ENCODE results near the gene E2F4. TPM values are rescaled to one million over a fixed set of nuclear protein-coding genes. Genes with fewer than 3 reads are reported as not detected.

The E2F4 gene
- total and polyA plus RNA-seq, 2 of the 13 experiments (the other 11 are each of a cell fraction or from before 2014, with no cell fraction given), result 84.8 to 91.2 TPM

DNA sequence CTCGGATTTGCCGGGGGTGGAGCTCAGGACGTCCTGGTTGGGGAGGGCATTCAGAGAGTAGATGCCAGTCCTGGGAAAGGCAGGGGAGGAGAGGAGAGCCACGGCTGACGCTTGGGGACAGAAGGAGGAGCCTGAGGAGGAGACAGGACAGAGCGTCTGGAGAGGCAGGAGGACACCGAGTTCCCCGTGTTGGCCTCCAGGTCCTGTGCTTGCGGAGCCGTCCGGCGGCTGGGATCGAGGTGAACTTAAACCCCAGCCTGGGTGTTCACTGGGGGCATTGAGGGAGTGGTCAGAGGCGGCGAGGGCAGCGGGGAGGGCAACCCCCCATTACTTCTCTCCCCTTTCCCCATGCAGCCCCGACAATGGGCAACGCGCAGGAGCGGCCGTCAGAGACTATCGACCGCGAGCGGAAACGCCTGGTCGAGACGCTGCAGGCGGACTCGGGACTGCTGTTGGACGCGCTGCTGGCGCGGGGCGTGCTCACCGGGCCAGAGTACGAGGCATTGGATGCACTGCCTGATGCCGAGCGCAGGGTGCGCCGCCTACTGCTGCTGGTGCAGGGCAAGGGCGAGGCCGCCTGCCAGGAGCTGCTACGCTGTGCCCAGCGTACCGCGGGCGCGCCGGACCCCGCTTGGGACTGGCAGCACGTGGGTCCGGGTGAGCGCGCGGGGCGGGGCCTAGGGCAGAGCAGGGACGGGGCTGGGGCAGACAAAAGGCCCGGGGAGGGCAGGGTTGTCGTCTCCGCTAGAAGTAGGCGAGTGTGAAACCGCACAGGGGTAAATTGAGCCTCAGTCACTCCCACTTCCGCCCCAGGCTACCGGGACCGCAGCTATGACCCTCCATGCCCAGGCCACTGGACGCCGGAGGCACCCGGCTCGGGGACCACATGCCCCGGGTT, 17.9 kb upstream of the E2F4 start (continued):
- TF ChIP-seq, protein P1, sequence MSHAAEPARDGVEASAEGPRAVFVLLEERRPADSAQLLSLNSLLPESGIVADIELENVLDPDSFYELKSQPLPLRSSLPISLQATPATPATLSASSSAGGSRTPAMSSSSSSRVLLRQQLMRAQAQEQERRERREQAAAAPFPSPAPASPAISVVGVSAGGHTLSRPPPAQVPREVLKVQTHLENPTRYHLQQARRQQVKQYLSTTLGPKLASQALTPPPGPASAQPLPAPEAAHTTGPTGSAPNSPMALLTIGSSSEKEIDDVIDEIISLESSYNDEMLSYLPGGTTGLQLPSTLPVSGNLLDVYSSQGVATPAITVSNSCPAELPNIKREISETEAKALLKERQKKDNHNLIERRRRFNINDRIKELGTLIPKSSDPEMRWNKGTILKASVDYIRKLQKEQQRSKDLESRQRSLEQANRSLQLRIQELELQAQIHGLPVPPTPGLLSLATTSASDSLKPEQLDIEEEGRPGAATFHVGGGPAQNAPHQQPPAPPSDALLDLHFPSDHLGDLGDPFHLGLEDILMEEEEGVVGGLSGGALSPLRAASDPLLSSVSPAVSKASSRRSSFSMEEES (CRISPR knock-in tag; IDR thresholded peaks at IDR 0.05), result peak; percentile 55; the same call in 1 of the 2 replicates
- TF ChIP-seq FOXM1 (CRISPR knock-in tag; IDR thresholded peaks at IDR 0.05) (no peak), AGO1 (IDR thresholded peaks at IDR 0.05; ENCODE audit: low read depth, low read length, poor library complexity, severe bottlenecking) (peak; percentile 82), PRMT3 (CRISPR knock-in tag; IDR thresholded peaks at IDR 0.05; ENCODE audit: borderline replicate concordance, low read depth) (peak; percentile 86), PHF5A (CRISPR knock-in tag; IDR thresholded peaks at IDR 0.05; ENCODE audit: low read depth, unreplicated experiment) (peak; percentile 43), KDM1A (CRISPR knock-in tag; IDR thresholded peaks at IDR 0.05) (peak; percentile 78; the same call in 1 of the 2 replicates), ZNF713 (CRISPR knock-in tag; IDR thresholded peaks at IDR 0.05) (0 out of 2 replicates have a peak, but pooled peaks have one; percentile 87), NFKB2 (CRISPR knock-in tag; IDR thresholded peaks at IDR 0.05; ENCODE audit: borderline replicate concordance) (peak; percentile 83; the same call in 1 of the 2 replicates), ZKSCAN8 (CRISPR knock-in tag; IDR thresholded peaks at IDR 0.05; ENCODE audit: borderline replicate concordance) (peak; percentile 67; the same call in 1 of the 2 replicates), TAF1 (CRISPR knock-in tag; IDR thresholded peaks at IDR 0.05) (peak; percentile 70), ZSCAN9 (CRISPR knock-in tag; IDR thresholded peaks at IDR 0.05; ENCODE audit: borderline replicate concordance) (peak; percentile 82; the same call in 1 of the 2 replicates), SIX1 (CRISPR knock-in tag; IDR thresholded peaks at IDR 0.05; ENCODE audit: borderline replicate concordance) (no peak; the same call in 1 of the 2 replicates), ZNF75D (CRISPR knock-in tag; IDR thresholded peaks at IDR 0.05; ENCODE audit: borderline replicate concordance) (no peak), ZNF20 (CRISPR knock-in tag; IDR thresholded peaks at IDR 0.05) (no peak), ZFAT (CRISPR knock-in tag; conservative IDR thresholded peaks at IDR 0.05) (no peak), MEIS1 (CRISPR knock-in tag; IDR thresholded peaks at IDR 0.05; ENCODE audit: borderline replicate concordance) (peak; percentile 94), NFE2 (CRISPR knock-in tag; IDR thresholded peaks at IDR 0.05) (0 out of 2 replicates have a peak, but pooled peaks have one; percentile 22), ZNF205 (CRISPR knock-in tag; IDR thresholded peaks at IDR 0.05) (peak; percentile 84), HMG20A (CRISPR knock-in tag; IDR thresholded peaks at IDR 0.05; ENCODE audit: borderline replicate concordance) (0 out of 2 replicates have a peak, but pooled peaks have one; percentile 63), SRSF4 (IDR thresholded peaks at IDR 0.05; ENCODE audit: low read depth, low read length, poor library complexity, severe bottlenecking) (no peak), SRSF1 (optimal IDR thresholded peaks at IDR 0.05; ENCODE audit: low read depth, low read length) (no peak)
- TF ChIP-seq, protein P2, sequence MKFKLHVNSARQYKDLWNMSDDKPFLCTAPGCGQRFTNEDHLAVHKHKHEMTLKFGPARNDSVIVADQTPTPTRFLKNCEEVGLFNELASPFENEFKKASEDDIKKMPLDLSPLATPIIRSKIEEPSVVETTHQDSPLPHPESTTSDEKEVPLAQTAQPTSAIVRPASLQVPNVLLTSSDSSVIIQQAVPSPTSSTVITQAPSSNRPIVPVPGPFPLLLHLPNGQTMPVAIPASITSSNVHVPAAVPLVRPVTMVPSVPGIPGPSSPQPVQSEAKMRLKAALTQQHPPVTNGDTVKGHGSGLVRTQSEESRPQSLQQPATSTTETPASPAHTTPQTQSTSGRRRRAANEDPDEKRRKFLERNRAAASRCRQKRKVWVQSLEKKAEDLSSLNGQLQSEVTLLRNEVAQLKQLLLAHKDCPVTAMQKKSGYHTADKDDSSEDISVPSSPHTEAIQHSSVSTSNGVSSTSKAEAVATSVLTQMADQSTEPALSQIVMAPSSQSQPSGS (CRISPR knock-in tag; IDR thresholded peaks at IDR 0.05), result peak; percentile 76
- TF ChIP-seq, protein P3, sequence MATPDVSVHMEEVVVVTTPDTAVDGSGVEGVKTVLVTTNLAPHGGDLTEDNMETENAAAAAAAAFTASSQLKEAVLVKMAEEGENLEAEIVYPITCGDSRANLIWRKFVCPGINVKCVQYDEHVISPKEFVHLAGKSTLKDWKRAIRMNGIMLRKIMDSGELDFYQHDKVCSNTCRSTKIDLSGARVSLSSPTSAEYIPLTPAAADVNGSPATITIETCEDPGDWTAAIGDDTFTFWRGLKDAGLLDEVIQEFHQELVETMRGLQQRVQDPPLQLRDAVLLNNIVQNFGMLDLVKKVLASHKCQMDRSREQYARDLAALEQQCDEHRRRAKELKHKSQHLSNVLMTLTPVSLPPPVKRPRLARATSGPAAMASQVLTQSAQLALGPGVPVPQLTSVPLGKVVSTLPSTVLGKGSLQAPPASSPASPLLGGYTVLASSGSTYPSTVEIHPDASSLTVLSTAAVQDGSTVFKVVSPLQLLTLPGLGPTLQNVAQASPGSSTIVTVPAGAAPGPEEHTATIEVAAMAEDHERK (CRISPR knock-in tag; IDR thresholded peaks at IDR 0.05; ENCODE audit: low read depth), result peak; percentile 74; the same call in 1 of the 2 replicates
- TF ChIP-seq, protein P4, sequence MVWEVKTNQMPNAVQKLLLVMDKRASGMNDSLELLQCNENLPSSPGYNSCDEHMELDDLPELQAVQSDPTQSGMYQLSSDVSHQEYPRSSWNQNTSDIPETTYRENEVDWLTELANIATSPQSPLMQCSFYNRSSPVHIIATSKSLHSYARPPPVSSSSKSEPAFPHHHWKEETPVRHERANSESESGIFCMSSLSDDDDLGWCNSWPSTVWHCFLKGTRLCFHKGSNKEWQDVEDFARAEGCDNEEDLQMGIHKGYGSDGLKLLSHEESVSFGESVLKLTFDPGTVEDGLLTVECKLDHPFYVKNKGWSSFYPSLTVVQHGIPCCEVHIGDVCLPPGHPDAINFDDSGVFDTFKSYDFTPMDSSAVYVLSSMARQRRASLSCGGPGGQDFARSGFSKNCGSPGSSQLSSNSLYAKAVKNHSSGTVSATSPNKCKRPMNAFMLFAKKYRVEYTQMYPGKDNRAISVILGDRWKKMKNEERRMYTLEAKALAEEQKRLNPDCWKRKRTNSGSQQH (CRISPR knock-in tag; IDR thresholded peaks at IDR 0.05; ENCODE audit: low read depth), result peak; percentile 90; the same call in 1 of the 2 replicates
